Measurements from ENCODE around the gene TXLNG. TPM values are rescaled to one million over a fixed set of nuclear protein-coding genes. Genes with fewer than 3 reads are reported as not detected.

TXLNG gene
- total and polyA plus RNA-seq, 8 donors: 4.7 to 11.3 (median 5.8) TPM

- 84 to 90% methylated on average over 4 of the region's 4 CpGs for WGBS, 2 donors
- ATAC-seq: no peak
- DNase-seq: no peak
- intact Hi-C loops (cut with DNase I): no loop called here
- Histone ChIP-seq H3K4me1 (no peaks in the 10 kb centered on the region), H3K4me3 (no peak overlapping the region), H3K27me3 (no peaks in the 10 kb centered on the region), H3K27ac (no peak overlapping the region), H3K36me3 (no peaks in the 10 kb centered on the region), H3K9me3 (no peaks in the 10 kb centered on the region)
- no peak for TF ChIP-seq CTCF (IDR thresholded peaks at IDR 0.05)
- FAIRE-seq: no peak
Observed at GRCh38 chrX:16796298-16796697, 10.0 kb downstream of the TXLNG start.

- FAIRE-seq (no peak), DNase-seq (no peak), ATAC-seq (no peak)
- no peaks in the 10 kb centered on the region for H3K4me1 ChIP-seq
- H3K27ac ChIP-seq: no peak overlapping the region
- intact Hi-C loops (cut with DNase I): no loop called here
- H3K27me3 ChIP-seq: no peaks in the 10 kb centered on the region
- 91 to 94% methylated on average over 5 of the region's 5 CpGs for WGBS, 2 donors
- H3K9me3 ChIP-seq: no peaks in the 10 kb centered on the region
- no peak overlapping the region for H3K4me3 ChIP-seq
- H3K36me3 ChIP-seq: no peaks in the 10 kb centered on the region
- TF ChIP-seq CTCF (IDR thresholded peaks at IDR 0.05): no peak
Observed at GRCh38 chrX:16797358-16797757, 11.1 kb downstream of the TXLNG start.

GRCh38 chrX:16797841-16798240 lies 11.6 kb downstream of the TXLNG start:
- TF ChIP-seq CTCF (IDR thresholded peaks at IDR 0.05): no peak
- Histone ChIP-seq H3K36me3 (no peaks in the 10 kb centered on the region), H3K9me3 (no peaks in the 10 kb centered on the region), H3K27ac (no peak overlapping the region), H3K4me3 (no peak overlapping the region), H3K4me1 (no peaks in the 10 kb centered on the region), H3K27me3 (no peaks in the 10 kb centered on the region)
- FAIRE-seq (no peak), DNase-seq (no peak), ATAC-seq (no peak)
- intact Hi-C loops (cut with DNase I): no loop called here
- WGBS, 2 donors: 75 to 88% methylated on average over 4 of the region's 4 CpGs

- H3K36me3 ChIP-seq: no peaks in the 10 kb centered on the region
- TF ChIP-seq CTCF (IDR thresholded peaks at IDR 0.05): no peak
- no peak overlapping the region for H3K27ac ChIP-seq
- peaks cover 0 to 8% (median 0%) of the 10 kb centered on the region in 3 donors for H3K4me1 ChIP-seq
- no peaks in the 10 kb centered on the region for H3K27me3 ChIP-seq
- no peak for FAIRE-seq
- H3K9me3 ChIP-seq: no peaks in the 10 kb centered on the region
- no peak for ATAC-seq
- DNase-seq: no peak
- 88 to 94% methylated on average over 8 of the region's 8 CpGs for WGBS, 2 donors
- no peak overlapping the region for H3K4me3 ChIP-seq
- intact Hi-C loops (cut with DNase I): no loop called here
Observed at GRCh38 chrX:16804923-16805464, 18.7 kb downstream of the TXLNG start.

GRCh38 chrX:16807548-16807947 lies 21.3 kb downstream of the TXLNG start:
- DNase-seq: no peak
- no peak overlapping the region for H3K4me3 ChIP-seq
- peak; percentile 62 to 85 (median 83) for ATAC-seq
- H3K4me1 ChIP-seq: peaks cover 0 to 8% (median 0%) of the 10 kb centered on the region in 3 donors
- H3K27ac ChIP-seq: peak overlapping the region in 1 of 4 donors; percentile 15
- intact Hi-C loops (cut with DNase I): no loop called here
- no peaks in the 10 kb centered on the region for H3K9me3 ChIP-seq
- H3K27me3 ChIP-seq: no peaks in the 10 kb centered on the region
- no peak for TF ChIP-seq CTCF (IDR thresholded peaks at IDR 0.05)
- no peaks in the 10 kb centered on the region for H3K36me3 ChIP-seq
- peak; percentile 80 for FAIRE-seq

Measured in pancreas (tissue), 10 donors.